Fibroblast of skin of right quadriceps (primary cell): Measurements from ENCODE around the gene GRIA1.

Experiments
- DNase-seq: peaks from one replicate; pipeline ENCODE4 v3.0.0-alpha.2; 2013

Gene GRIA1

DNA sequence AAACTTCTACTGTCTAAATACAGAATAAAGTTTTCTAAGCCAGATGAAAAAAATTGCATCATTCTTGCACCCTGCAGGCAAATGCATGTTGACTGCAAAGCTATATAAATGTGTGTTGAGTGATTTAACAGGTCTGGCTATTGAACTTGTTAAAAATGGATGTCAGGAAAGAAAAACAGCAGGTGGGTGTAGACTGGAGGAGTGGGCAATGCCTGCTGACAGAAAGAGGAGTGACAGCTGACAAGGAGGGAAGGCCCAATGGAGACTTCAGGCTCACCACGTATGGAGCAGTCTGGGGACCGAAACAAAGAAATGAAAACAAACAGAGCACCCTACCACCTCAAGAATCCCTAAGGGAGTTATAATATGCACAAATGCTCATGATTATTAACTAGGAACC, 127.8 kb downstream of the GRIA1 start:
- DNase-seq: no peak

DNA sequence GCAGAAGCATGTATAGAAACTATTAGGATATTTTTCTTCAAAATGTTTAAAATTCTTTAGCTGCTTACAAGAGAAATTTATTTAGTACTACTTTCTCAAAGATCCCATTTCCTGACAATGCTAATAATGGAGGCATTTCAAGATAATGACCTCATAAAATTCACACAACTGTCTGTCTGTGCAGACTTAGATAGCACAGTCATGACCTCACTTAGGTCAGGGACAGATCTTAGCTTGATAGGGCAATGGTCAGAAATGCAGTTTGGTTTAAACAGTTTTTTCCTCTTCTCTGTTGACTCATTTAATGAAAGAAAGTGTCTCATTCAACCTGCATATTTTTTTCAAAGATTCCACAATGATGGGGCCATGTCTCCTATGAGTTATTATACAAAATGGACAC, 128.4 kb downstream of the GRIA1 start:
- peak; percentile 58 for DNase-seq

GRCh38 chr5:153619771-153620170, 129.3 kb downstream of the GRIA1 start:
- peak; percentile 56 for DNase-seq

- no peak for DNase-seq
Measured at GRCh38 chr5:153623124-153623523, 132.7 kb downstream of the GRIA1 start.

- DNase-seq: peak; percentile 81
Measured at GRCh38 chr5:153623751-153624450, 133.4 kb downstream of the GRIA1 start.

DNA sequence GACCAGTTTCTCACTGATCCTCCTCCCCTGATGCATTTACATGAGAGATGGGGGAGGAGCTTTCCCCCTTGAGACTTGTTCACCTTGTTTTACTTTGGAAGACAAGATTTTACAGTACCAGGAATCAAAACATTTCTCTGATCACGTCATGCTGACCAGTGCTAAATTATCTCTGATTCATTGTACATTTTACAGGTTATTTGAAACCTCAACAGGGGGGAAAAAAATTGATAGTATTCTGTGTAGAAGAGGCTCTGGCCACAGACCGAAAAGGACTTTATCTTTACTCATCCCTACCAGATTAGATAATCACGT, 133.9 kb downstream of the GRIA1 start:
- peak; percentile 21 for DNase-seq

GRCh38 chr5:153625826-153626354, 135.4 kb downstream of the GRIA1 start:
- no peak for DNase-seq

- DNase-seq: no peak
Measured at GRCh38 chr5:153626836-153627235, 136.4 kb downstream of the GRIA1 start.

GRCh38 chr5:153629027-153629895, 138.8 kb downstream of the GRIA1 start:
- DNase-seq: peak; percentile 98

GRCh38 chr5:153630546-153630945, 140.1 kb downstream of the GRIA1 start:
- DNase-seq: no peak

DNA sequence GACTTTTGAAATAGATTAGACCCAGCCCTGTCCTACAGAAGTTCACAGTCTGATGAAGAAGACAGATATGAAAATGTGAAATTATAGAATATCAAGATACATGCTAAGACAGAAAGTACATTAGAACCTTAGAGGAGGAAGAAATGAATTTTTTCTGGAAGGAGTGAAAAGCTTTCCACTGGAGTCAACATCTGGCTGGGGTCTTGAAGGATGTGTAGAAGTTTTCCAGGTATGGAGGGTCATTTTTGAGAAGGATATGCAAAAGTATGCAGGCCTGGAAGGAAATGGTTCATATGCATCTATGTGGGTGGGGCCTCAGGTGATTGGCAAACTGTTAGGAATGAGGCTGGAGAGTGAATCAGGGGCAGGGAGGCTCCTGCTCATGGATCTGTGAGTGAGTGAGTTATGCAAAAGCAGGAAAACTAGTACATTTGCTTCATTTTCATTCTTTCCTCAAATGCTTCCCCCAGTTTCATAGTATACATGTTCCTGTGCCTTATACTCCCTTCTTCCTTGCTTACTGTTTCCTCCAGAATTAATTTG, 142.3 kb downstream of the GRIA1 start:
- peak; percentile 32 for DNase-seq

DNA sequence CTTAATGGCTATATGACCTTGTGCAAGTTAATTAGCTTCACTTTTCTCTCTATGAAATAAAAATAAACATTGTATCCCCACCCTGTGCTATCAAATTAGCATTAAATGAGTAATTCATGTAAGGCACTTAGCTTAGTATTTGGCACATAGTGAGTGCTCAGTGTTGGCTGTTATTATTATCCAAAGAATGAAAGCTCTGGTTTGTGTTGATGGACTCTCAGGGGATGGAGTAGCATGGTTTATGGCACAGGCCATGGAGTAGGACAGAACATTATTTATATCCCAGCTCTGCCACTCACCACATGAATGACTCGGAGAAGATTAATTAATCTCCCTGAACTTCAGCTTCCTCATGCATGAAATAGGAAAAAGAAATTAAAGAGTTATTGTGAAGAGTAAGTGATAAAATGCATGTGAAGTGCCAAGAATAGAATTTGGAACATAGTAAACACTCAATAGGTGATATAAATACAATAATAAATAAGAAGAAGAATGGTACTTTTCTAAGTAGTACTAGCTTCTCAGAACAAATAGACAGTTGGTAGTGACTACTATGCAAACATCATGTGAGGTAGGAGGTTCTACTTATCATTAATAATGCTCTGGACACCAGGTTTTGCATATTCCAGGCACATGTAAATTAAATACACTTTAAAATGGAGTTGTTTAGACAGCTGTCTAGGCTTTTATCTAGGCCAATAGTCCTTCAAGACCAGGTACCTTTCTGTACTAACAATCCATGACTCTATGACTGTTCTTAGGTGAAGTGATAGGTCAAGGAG, 146.4 kb downstream of the GRIA1 start:
- peak; percentile 60 for DNase-seq

GRCh38 chr5:153640293-153640692, 149.8 kb downstream of the GRIA1 start:
- DNase-seq: no peak

GRCh38 chr5:153641183-153641688, 150.8 kb downstream of the GRIA1 start:
- no peak for DNase-seq

DNA sequence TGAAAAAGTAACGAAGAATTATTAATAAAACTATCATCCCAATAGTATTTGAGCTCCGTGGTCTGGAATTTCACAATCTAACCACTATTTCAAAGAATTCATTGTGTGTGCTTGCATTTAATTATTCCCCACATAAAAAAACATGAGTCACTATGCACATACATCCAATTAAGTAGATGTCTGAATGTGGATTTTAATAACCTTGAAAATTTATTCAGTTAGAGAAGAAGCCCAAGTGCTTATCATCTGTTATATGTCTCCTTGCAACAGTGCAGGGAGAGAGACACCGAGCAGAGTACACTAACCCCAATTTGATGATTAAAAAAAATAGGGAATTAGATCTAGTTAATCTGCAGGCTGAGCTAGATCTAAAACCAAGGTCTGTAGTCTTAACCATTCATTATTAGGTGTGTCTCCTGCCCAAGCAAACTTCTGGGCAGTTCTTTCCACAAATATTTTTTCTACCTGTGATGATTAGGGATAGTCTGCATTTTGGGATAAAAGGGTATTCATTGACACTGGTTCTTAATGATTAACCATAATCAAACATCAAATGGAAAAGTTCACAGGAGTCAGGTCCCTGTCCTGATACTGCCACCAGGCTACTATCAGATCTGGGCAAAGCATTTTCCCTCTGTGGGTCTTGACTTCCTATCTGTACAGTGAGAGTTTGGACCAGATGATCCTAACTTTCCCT, 164.2 kb downstream of the GRIA1 start:
- DNase-seq: peak; percentile 84

- DNase-seq: peak; percentile 40
Measured at GRCh38 chr5:153655201-153655510, 164.7 kb downstream of the GRIA1 start.

DNA sequence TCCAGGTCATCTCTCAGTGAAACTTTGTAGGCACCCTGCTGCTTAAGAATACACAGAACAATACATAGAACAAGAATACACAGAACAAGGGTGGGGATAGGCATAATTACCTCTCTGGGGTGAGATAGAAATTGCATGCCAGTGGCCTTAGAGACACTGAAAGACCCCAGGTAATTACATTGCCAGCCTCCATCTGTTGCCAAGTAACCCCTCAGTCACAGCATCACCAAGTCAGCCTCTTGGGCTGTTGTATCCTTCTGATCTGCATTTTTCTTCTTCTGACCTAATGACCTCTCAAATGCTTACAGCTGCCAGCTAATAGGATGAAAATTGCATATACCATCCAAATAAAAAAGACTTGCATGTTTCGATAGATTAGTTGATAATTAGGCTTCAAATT, 167.7 kb downstream of the GRIA1 start:
- no peak for DNase-seq

- peak; percentile 42 for DNase-seq
Measured at GRCh38 chr5:153658606-153659005, 168.1 kb downstream of the GRIA1 start.

DNA sequence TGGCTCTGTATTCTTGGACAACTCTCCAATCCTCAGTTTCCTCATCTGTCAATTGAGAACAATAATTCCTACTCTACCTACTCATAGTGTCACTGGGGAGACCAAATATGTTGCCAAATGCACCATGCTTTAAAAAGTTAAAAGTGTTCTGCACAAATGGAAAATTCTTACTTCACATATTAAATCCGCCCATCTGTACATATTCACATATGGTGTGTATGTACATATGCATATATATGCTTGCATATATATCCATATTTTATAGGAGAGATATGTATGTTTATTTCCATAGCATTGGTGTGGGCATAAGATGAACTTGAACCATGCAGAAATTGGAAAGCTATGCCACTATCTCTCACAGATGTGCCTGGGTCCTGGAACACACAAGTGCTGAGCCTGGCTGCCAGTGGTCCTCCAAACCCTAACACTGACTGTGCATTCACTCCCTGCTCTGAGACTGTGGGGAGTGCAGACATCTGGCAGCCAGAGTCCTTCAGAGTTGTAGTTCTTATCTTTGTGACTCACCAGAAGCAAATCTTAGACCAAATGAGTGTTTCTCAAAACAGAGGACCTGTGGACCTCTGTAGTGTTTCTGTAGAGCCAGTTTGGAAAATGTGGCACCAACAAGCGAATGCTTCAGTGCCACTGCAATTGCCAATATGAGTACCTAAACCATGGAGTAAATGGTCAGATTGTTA, 168.7 kb downstream of the GRIA1 start:
- DNase-seq: peak; percentile 84

GRCh38 chr5:153660919-153661318, 170.4 kb downstream of the GRIA1 start:
- DNase-seq: peak; percentile 49

GRCh38 chr5:153661897-153662296, 171.4 kb downstream of the GRIA1 start:
- DNase-seq: no peak

- no peak for DNase-seq
Measured at GRCh38 chr5:153670101-153670500, 179.6 kb downstream of the GRIA1 start.
